ENCODE data around the gene PNLIPRP3.

DNA sequence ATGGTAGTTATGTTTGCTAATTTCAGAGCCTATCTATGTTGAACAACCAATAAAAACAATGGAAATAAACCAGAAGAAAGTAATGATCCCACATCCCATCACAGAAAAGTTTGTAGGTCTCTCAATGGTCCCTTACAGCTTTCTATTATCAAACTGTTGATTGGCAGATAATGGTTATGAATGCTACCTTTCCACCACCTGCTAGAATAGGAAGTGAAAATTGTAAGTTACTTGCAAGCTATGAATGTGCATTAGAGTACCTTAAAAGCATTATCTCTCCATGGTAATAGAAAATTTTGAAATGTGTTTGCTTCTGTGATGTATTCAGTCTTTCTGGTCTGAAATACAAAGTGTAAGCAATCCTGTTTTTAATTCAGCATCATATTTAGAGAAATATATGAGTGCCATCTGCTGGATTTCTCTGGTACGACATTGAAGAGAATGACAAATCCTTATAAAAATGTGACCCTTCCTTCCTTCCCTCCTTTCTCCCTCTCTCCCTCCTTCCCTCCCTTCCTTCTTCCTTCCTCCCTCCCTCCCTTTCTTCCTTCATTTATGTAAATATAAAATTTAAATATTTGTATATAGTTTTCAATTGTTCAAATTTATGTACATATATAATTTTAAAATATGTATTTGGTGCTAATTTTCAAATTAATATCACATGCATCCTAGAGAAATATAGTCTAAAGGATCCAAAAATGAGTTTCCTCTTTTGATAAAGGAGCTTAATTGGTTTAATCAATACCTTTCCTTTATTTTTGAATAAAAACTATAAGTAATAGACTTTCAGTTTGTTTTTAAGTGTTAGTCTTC, 41.4 kb upstream of the PNLIPRP3 start:
- no peak for TF ChIP-seq YY1 (IDR thresholded peaks at IDR 0.05; ENCODE audit: insufficient read depth, insufficient read length)
- no peak for TF ChIP-seq ZNF274 (IDR thresholded peaks at IDR 0.05; ENCODE audit: low read depth, low read length)
- no peak for TF ChIP-seq SUZ12 (IDR thresholded peaks at IDR 0.05; ENCODE audit: extremely low read depth, insufficient read depth, insufficient read length)
